NCI-H128 (cell line): ENCODE results near the gene SLC2A1.
A peak's percentile ranks its signal among the peaks of the same experiment; 100 is the strongest.

Experiments
- DNase-seq: peaks from one replicate; lab custom pipeline; 2025; ENCODE audit not compliant: unreplicated experiment; lab: John Stamatoyannopoulos, UW

Gene SLC2A1

DNA sequence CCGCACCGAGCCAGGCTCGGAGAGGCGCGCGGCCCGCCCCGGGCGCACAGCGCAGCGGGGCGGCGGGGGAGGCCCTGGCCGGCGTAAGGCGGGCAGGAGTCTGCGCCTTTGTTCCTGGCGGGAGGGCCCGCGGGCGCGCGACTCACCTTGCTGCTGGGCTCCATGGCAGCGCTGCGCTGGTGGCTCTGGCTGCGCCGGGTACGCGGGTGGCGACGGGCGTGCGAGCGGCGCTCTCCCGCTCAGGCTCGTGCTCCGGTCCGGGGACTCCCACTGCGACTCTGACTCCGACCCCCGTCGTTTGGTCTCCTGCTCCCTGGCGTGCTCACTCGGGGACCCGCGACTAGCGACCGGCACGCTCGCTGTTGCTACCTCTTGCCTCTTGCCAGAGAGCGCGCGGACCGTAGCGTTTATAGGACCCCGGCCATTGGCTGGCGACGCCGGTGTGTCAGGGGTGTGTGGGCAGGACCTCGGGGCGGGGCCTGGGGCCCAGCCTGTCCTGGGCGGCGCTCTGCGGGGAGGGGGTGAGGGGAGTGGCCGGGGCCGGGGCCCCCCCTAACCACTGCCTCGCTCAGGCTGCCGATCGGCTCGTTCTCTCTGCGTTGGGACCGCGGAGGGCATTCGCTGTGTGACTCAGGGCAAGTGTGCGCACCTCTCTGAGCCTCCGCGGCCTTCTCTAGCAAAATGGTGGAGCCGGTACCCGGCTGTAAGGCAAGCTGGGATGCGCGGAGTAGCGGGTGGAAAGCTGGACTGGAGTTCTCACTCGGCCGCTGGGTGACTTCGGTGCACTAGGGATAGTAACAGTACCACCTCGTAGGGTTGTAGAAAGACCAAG is at the start of gene SLC2A1:
Gene SLC2A1 (minus strand): TSS at position 381 of the 832 bp plus-strand sequence. CDS start 217 bp downstream, at position 164.
- peak; percentile 92 for DNase-seq

DNA sequence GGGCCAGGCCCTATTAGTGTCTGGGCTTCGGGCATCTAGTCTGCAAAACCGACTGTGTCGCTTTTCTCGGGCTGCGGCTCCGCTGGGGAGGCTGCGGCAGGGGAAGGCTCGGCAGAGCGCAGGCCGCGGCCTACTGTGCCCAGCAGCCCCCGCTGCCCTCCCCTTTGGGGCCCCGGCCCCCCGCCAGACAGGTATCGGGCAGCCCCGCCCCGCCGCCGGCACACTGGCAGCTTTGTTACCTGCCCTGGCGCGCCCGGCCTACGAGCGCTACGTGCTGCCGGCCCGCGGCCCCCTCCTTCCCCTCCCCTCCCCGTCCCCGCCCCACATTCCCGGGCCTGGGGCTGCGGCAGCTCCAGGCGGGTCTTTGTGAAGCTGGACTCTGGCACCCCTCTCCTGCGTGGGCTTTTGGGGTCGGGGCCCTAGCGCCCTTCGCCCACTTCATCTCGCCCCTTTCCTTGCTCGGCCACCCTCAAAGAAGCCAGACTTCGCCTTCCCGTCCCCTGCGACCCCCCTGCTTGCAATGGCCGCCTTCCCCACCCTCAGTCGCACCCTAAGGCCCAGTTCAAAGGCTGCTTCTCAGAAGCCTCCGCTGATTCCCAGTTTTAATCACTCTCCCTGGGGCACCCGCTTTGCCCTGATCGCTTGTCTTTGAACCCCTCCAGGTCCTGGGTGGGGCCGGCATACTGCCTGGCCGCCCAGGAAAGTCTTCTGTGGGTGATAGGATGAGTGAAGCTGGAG is 48.9 kb upstream of the SLC2A1 start:
- no peak for DNase-seq

DNA sequence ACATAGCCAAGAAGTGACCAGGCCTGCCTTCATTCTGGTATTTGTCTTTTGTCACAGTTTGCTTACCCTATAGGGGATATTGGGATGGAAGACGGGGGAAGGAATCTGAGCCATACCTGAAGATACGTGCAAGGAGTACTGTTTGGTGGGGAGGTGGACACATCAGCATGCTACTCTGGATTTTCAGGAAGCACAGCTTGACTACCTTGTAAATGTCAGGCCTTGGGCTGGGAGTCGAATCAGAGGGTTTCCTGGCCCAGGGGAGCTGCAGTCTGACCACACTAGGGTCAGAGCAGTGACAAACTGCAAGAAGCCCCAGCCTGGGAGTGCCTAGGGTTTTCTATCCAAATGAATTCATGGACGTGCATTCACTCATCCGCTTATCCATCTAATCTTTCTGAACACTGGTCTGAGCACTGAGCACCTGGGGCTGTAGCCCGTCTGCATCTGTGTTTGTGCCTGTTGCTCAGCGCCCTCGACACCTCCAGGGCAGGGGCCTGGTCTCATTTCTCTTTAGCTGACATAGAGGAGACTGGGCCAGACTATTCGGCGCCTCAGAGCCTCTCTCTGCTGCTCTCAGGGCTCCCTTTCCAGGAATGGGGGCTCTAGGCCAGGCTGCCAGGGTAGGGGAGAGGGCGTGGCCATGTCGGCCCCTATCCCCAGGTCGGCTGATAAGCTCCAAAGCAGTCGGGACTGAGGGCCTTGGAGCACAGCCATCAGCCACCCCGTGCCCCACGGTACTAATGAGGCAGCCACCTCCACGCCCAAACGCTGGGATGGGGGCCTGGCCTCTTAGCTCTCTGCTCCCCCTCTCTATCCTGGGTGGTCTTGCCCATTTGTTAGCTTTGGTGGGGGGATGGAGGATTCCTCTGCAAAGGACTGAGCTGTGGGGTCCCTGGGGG is 47.0 kb upstream of the SLC2A1 start:
- no peak for DNase-seq

DNA sequence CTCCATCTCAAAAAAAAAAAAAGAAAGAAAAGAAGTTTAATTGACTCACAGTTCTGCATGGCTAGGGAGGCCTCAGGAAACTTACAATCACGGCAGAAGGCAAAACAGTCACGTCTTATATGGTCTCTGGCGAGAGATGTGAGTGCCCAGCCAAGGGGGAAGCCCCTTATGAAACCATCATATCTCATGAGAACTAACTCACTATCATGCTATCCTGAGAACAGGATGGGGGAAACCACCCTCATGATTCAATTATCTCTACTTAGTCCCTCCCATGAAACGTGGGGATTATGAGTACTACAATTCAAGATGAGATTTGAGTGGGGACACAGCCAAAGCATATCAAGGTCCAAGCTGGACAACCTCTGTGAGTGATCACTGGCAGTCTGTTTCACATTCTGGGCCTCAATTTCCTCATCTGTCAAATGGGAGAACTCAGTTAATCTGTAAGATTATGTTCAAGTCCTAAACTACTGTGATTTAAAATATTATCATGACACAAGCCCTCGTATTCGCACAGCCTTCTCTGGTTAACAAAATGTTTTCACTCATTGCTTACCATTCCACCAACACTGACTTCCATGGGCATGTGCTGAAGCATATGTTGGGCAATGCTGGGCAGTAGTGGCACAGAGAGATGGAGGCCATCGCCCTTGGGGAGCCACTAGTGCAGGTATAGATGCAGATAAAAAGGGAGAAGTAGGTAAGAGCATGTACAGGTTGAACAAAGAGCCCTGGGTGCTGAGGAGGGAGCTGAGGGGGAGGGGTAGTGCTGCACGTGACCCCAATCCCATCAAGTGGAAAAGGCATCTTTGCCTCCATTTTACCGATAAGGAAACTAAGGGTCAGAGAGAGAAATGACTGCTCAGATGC is 46.2 kb upstream of the SLC2A1 start:
- DNase-seq, result no peak

DNA sequence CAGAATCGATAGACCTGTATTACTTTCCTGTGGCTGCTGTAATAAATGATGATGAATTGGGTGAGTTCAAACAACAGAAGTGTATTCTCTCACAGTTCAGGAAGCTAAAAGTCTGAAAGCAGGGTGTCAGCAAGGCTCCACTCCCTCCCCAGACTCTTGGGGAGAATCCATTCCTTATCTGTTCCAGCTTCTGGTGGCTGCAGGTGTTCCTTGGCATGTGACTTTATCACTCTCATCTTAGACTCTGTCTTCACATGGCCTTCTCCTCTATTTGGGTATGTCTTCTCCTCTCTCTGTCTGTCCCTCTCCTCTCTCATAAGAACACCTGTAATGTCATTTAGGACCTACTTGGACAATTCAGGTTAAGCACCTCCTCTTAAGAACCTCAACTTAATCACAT is 44.1 kb upstream of the SLC2A1 start:
- DNase-seq, result no peak

DNA sequence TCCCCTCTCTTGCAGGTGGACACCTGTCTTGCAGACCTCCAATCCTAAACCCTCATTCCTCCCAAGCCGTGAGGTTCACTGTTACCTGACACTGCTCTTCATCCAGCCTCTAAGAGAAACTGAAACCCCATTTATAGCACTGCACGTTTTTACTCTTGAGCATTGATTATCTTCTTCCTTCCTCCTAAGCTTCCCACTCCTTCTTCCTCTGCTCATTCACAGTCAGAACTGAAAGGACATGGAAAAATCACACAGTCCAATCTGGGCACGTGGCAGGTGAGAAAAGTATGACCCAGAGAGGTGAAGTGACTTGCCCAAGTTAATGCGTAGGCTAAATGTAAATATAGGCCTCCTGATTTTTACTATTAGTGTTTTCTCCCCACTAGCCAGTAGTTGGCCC is 43.4 kb upstream of the SLC2A1 start:
- no peak for DNase-seq

DNA sequence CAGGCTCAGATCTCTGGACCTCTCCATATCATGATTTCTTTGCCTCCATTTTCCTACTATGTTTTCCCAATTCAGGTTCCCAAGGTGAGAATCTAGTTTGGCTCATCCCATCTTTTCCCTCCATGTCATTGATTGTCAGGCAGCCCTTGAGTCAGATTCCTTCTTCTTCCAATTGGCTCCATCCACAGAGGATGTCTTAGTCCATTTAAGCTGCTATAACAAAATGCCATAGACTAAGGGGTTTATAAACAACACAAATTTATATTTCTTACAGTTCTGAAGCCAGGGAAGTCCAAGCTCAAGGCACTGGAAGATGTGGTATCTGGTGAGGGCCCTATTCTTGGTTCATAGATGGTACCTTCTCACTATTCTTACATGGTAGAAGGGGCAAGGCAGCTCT is 42.8 kb upstream of the SLC2A1 start:
- DNase-seq, result no peak

DNA sequence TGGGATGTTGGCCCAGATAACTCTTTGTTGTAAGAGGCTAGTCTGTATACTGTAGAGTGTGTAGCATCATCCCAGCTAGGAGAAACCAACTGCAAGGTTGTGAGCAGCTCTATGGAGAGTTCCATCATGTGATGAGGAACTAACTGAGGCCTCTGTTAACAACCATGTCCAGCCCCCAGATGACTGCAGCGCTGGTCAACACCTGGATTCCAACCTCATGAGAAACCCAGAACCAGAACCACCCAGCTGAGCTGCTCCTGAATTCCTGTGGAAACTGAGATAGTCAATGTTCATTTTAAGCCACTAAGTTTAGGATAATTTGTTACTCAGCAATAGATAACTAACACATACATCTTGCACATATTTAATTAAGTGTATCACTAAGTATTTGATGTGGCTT is 41.6 kb upstream of the SLC2A1 start:
- DNase-seq, result no peak

DNA sequence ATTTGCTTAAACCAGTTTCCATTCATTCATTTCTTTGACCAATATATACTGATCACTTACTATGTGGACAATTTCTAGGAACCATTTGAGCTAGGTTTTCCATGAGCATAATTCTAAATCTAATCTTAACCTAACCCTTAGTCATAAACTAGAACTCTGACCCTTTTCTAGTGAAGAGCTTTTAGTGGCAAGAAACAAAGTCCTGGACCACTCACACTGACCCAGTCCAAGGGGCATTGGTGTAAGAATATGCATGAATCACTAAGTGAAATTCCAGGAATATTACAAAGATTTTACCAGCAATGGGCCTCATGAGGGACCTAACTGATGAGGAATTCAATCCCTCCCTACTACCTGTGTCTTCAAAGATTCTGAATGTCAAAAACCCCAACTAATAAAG is 40.6 kb upstream of the SLC2A1 start:
- DNase-seq, result no peak

DNA sequence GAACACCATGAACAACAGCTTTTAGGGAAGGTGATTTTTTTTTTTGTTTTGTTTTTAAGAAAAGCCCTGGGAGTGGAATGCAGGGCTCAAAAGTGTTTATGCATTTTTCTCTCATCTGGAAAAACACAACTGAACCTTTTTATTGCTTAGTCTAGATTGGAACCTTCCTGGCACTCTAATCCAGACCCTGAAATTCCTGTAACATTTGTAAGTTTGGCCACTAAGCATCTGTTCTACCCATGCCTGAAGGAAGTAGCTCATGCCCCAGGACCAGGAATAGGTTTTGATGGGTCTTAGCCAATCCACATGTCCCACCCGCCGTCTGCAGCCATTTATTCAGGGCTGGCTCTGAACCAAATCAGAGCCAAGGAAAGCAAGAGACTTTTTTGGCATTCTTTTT is 39.7 kb upstream of the SLC2A1 start:
- DNase-seq, result no peak

DNA sequence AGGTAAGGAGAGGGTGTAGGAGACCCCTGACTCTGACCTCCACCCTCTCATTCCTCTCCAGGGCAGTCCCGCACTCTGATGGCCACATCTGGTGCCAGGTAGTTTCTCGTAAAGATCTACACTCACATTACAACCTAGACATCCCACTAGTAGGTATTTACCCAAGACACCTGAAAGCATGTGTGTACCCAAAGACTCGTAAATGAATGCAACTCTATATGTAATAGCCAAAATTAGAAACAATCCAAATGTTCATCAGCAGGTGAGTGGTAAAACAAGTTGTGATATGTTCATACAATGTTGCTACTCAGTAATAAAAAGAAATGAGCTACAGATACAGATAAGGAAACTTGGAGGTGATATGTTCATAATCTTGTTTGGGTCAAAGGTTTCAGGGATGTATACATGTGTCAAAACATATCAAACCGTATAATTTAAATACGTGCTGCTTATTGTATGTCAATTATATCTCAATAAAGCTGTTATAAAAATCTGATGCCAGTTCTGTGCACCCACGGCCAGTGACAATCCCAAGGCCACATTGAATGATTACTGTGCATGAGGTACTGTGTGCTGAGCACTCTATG is 37.8 kb upstream of the SLC2A1 start:
- DNase-seq, result no peak

DNA sequence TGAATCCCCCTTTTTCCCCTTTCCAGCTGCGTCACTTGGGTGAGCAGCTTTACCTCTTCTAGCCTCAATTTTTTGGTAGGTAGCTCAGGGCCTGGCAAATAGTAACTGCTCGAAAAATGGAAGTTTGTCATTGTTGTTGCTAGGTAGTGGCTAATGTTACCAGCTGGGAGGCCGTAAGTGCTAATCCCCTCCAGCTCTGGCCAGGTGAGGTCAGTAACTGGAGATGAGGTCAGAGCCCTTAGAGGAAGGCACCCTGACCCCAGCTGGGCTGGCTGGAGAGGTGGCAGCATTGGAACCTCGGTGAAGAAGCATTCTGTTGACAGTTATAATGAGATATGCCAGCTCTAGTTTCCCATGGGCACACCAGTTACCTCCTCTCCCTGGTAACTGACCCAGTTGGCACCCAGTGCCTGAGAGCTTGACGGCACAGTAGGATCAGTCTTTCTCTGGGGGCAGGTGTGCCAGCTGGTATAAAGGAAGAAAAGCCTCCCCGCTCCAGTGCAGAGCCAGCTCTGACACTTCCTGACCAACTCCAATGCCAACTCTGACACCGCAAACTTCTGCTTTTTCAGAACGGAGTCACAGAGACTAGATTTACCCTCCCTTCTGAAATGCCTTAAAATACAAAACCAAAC is 35.0 kb upstream of the SLC2A1 start:
- no peak for DNase-seq

DNA sequence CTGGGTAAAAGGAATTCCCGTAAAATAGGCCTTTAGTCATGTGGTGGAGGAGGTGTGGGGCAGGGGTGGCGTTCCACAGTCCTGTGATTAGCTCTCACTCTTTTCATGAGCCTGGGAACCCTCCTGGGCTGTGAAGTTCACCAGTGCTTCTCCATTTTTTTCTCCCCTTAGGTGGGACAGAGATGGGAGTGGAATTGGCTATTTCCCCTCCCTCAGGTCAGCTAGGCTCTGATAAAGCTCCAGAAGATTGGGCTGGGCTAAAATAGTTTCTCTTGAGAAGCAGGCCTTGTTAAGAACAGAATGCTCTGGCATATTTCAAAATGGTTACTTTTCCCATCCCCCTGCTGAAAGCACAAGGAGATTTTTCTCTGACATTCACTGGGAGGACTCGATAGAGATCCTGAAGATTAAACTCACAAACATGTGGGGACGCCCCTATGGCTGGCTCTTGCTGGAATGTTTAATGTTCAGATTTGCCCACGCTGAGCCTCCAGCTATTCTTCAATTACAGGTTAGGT is 33.4 kb upstream of the SLC2A1 start:
- no peak for DNase-seq

DNA sequence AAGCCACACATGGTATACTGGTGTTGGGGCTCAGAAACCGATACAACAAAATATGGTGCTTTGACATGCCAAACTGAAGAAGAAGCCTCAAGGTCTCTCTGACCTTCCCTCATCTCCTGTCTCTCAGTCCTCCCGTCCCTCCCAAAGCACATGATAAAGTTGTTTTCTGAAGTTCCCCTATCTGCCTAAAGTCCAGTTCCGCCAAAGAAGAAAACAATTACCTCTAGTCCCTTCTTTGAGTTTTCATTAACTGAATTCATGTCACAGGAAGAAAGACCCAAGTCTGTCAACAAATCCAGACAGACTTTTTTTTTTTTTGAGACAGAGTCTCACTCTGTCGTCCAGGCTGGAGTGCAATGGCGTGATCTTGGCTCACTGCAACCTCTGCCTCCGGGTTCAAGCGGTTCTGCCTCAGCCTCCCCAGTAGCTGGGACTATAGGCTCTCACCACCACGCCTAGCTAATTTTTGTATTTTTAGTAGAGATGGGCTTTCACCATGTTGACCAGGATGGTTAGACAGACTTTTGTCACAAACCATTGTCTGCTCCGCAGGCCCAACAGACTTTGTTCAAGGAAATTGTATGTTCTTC is 32.2 kb upstream of the SLC2A1 start:
- DNase-seq, result no peak

DNA sequence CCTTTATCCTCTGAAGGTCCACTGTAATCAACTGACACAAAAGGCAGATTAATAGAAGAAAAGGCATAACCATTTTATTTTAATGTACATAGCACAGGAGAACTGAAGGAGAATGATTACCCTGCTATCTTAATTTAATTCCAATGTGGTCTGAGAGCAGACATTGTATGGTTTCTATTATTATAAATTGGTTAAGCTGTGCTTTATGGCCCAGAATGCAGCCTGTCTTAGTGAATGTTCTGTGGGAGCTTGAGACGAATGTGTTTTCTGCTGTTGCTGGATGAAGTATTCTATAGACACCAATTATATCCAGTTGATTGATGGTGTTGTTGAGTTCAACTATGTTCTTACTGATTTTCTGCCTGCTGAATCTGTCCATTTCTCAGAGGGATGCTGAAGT is 25.0 kb upstream of the SLC2A1 start:
- DNase-seq, result no peak

DNA sequence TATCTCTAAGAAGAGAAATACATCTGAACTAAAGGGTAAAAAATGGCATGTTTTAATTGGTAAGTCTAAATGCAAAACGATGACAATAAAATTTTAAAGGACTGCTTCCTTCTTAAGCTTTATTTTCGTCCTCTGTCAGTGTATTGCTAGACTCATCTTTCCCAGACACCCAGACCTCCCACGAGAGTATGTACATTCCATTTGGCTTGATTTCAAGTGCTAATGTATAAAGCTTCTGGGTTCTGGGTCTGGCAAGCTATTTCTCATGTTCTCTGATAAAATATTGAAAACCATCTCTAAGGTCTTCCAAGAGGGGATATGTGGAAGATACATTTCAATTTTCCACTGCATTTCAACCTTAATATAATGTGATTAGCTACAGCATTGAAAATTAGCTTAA is 24.6 kb upstream of the SLC2A1 start:
- no peak for DNase-seq

DNA sequence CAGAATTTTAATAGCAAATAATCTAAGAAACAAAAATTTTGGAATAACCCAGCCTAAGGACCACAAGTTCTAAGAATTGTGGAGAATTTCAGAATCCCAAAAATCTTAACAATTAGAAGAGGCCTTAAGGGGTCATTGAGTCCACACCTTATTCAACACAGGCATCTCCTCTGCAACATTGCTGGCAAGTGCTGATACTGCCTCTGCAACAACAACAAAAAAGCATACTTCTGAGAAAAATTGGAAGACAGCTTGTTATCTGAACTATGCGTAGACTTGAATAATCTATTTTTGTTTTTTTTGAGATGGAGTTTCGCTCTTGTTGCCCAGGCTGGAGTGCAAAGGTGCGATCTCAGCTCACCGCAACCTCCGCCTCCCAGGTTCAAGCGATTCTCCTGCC is 24.0 kb upstream of the SLC2A1 start:
- no peak for DNase-seq

DNA sequence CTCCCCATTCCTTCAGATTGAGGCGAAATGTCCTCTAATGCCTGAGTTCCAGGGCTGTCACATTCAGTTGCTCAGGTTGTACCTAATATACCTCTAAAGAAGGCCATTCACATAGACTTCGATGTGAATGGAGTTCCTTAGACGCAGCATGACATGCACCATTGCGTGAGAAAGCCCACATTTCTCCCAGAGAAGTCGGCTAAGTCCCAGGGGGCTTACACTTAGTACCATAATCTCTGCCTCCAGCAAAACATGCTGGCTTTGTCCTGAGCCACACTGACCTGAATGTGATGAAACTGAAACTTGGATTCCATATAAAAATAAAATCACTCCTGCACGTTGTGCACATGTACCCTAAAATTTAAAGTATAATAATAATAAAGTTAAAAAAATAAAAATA is 23.2 kb upstream of the SLC2A1 start:
- no peak for DNase-seq

DNA sequence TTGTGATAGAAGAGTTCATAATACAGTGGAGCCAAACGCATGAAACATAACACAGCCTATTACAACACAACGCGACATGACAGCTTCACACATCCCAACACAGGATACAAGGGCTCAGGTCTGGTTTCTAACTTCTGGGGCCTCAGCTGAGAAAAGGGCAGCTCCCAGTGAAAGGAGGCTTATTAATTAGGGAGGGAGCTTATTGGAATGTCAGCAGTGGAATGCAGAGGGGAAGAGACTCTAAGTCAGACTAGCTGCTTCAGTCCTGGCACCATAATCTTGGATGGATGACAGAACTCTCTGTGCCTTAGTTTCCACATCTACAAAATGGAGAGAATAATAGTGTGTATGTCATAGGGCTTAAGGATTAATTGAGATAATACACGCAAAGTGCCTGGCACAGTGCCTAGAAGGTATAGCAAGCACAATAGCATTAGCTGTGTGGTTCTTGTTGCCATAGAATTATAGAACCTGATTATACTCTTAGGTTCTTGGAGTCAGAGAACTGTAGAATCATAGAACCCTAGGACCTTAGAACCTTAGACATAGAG is 22.7 kb upstream of the SLC2A1 start:
- DNase-seq, result no peak
